HCT116 (cell line): ENCODE results near the gene PLCL2. TPM values are rescaled to one million over a fixed set of nuclear protein-coding genes. Genes with fewer than 3 reads are reported as not detected.

Experiments used
- ATAC-seq: fragments of 200-7000 bp; cut with Tn5 transposase; 2 replicates; pipeline ENCODE4 v1.9.1; 2020; ENCODE audit warnings: mild to moderate bottlenecking, moderate library complexity
- BruUV-seq: library from RNA; stranded (reverse); fragments of 400-500 nt; replicated peaks from 2 replicates; lab custom pipeline; 2021; lab: Mats Ljungman, UMichigan
- CTCF ChIA-PET: fragments of 300-600 bp; sonication (Branson Sonifier 250); formaldehyde crosslinking; loops from one replicate; lab custom pipeline; 2021; ENCODE audit warnings: antibody characterized with exemption; lab: Charles Lee
- POLR2A ChIA-PET: fragments of 300-600, 350-600 bp; sonication (Branson Sonifier 250); formaldehyde crosslinking; loops from one replicate; lab custom pipeline; 2021; ENCODE audit warnings: antibody characterized with exemption; lab: Charles Lee
- RAD21 ChIA-PET, 2 experiments: fragments of 300-600 bp; sonication (Branson Sonifier 250); formaldehyde crosslinking; loops; one replicate each; lab custom pipeline; 2023; ENCODE audit warnings: low total read pairs in 2 of 2; ENCODE audit not compliant: uncharacterized antibody in 2 of 2, unreplicated experiment in 2 of 2, low non-redundant PET in 1 of 2; lab: Charles Lee
- DNase-seq: peaks from one replicate; pipeline ENCODE4 v3.0.0-alpha.2; 2010; ENCODE audit warnings: low read depth, low spot score
- H2AFZ ChIP-seq: fragments of 200-600 bp; shearing (Covaris generic), sonication (generic); 2 replicates; pipeline ENCODE4 v1.6.1; 2017; ENCODE audit warnings: low read depth, mixed run types, mixed read lengths, antibody characterized with exemption, low read length; ENCODE audit not compliant: poor library complexity, severe bottlenecking
- H3K27ac ChIP-seq: 2 replicates; pipeline ENCODE4 v1.5.1; 2012; ENCODE audit warnings: low read depth, low read length
- H3K27me3 ChIP-seq: fragments of 200-600 bp; sonication (generic); 2 replicates; pipeline ENCODE4 v1.6.1; 2016; ENCODE audit warnings: mixed run types, low read length, mixed read lengths; ENCODE audit not compliant: insufficient read depth
- H3K36me3 ChIP-seq, 2 experiments: fragments of 200-500 bp in 1 of 2; fragments of 200-600 bp in 1 of 2; sonication (Bioruptor generic) in 1 of 2; sonication (generic) in 1 of 2; 2 replicates each; pipeline versions ENCODE4 v1.5.1 to v1.6.1; 2014 to 2016; ENCODE audit warnings: low read length in 2 of 2, inconsistent platforms in 1 of 2, mixed read lengths in 1 of 2, mixed run types in 1 of 2; ENCODE audit not compliant: insufficient read depth in 2 of 2, control insufficient read depth in 1 of 2
- H3K4me1 ChIP-seq, 2 experiments: fragments of 200-600 bp in 1 of 2; sonication (generic) in 1 of 2; 2 replicates each; pipeline versions ENCODE4 v1.5.1 to v1.6.1; 2012 to 2017; ENCODE audit warnings: low read length in 2 of 2, inconsistent platforms in 1 of 2, mild to moderate bottlenecking in 1 of 2, mixed read lengths in 1 of 2, mixed run types in 1 of 2, moderate library complexity in 1 of 2; ENCODE audit not compliant: insufficient read depth in 2 of 2, control insufficient read depth in 1 of 2
- H3K4me2 ChIP-seq: fragments of 200-600 bp; sonication (generic); 2 replicates; pipeline ENCODE4 v1.6.1; 2017; ENCODE audit warnings: mixed run types, low read length, mixed read lengths
- H3K4me3 ChIP-seq, 2 experiments: fragments of 200-600 bp in 1 of 2; sonication (generic) in 1 of 2; replicated peaks in 1 of 2; 2 replicates each; pipeline ENCODE4 v1.5.1; 2011 to 2016; ENCODE audit warnings: low read length in 2 of 2, control low read depth in 1 of 2, low read depth in 1 of 2, mild to moderate bottlenecking in 1 of 2, mixed read lengths in 1 of 2, mixed run types in 1 of 2
- H3K79me2 ChIP-seq: fragments of 200-600 bp; sonication (generic); 2 replicates; pipeline ENCODE4 v1.6.1; 2017; ENCODE audit warnings: mild to moderate bottlenecking, mixed run types, low read length, moderate library complexity, mixed read lengths; ENCODE audit not compliant: insufficient read depth
- H3K9ac ChIP-seq: fragments of 200-600 bp; sonication (generic); 2 replicates; pipeline ENCODE4 v1.6.1; 2016; ENCODE audit warnings: low read length, mixed read lengths
- H3K9me2 ChIP-seq: fragments of 200-600 bp; sonication (generic), shearing (Covaris generic); 2 replicates; pipeline ENCODE4 v1.6.1; 2017; ENCODE audit warnings: mixed run types, mild to moderate bottlenecking, moderate library complexity; ENCODE audit not compliant: insufficient read depth
- H3K9me3 ChIP-seq, 2 experiments: fragments of 200-500 bp in 1 of 2; fragments of 200-600 bp in 1 of 2; sonication (Bioruptor generic) in 1 of 2; sonication (generic) in 1 of 2; 2 replicates each; pipeline ENCODE4 v1.6.1; 2014 to 2017; ENCODE audit warnings: low read length in 2 of 2, mixed read lengths in 2 of 2, inconsistent platforms in 1 of 2, low read depth in 1 of 2, mild to moderate bottlenecking in 1 of 2, mixed run types in 1 of 2, moderate library complexity in 1 of 2; ENCODE audit not compliant: control insufficient read depth in 1 of 2, insufficient read depth in 1 of 2
- H4K20me1 ChIP-seq: fragments of 200-600 bp; sonication (generic), shearing (Covaris generic); 2 replicates; pipeline ENCODE4 v1.6.1; 2017; ENCODE audit warnings: mixed run types, mild to moderate bottlenecking, moderate library complexity; ENCODE audit not compliant: insufficient read depth
- CBX3 ChIP-seq: IDR thresholded peaks from 2 replicates; pipeline ENCODE4 v1.6.1; 2012; ENCODE audit warnings: low read depth
- CEBPB ChIP-seq: IDR thresholded peaks from 2 replicates; pipeline ENCODE4 v1.6.1; 2012; ENCODE audit warnings: low read depth
- CTCF ChIP-seq, 3 experiments: fragments of 200-600 bp in 1 of 3; sonication (generic) in 1 of 3; IDR thresholded peaks in 2 of 3; conservative IDR thresholded peaks in 1 of 3; 2 replicates each; pipeline ENCODE4 v1.5.1; 2012 to 2017; ENCODE audit warnings: low read depth in 2 of 3, low read length in 2 of 3, antibody characterized with exemption in 1 of 3, borderline replicate concordance in 1 of 3, control low read depth in 1 of 3, mild to moderate bottlenecking in 1 of 3, mixed read lengths in 1 of 3, mixed run types in 1 of 3, moderate library complexity in 1 of 3; ENCODE audit not compliant: insufficient read depth in 1 of 3
- EZH2 ChIP-seq: fragments of 200-600 bp; sonication (generic); IDR thresholded peaks from 2 replicates; pipeline ENCODE4 v1.6.1; 2017; ENCODE audit warnings: antibody characterized with exemption, mixed run types
- EZH2phosphoT487 ChIP-seq: fragments of 200-600 bp; IDR thresholded peaks from 2 replicates; pipeline ENCODE4 v1.6.1; 2018; ENCODE audit warnings: antibody characterized with exemption, borderline replicate concordance
- FOSL1 ChIP-seq: IDR thresholded peaks from 2 replicates; pipeline ENCODE4 v1.6.1; 2012; ENCODE audit warnings: low read depth
- JUND ChIP-seq: IDR thresholded peaks from 2 replicates; pipeline ENCODE4 v1.6.1; 2012
- MAX ChIP-seq: IDR thresholded peaks from 2 replicates; pipeline ENCODE4 v1.6.1; 2012
- POLR2A ChIP-seq: IDR thresholded peaks from 2 replicates; pipeline ENCODE4 v1.7.0; 2011; ENCODE audit warnings: borderline replicate concordance; ENCODE audit not compliant: insufficient read depth, insufficient read length; ENCODE audit errors: extremely low read depth
- POLR2AphosphoS5 ChIP-seq: IDR thresholded peaks from 2 replicates; pipeline ENCODE4 v1.6.1; 2011; ENCODE audit warnings: mild to moderate bottlenecking, low read depth, low read length, moderate library complexity
- RAD21 ChIP-seq: IDR thresholded peaks from 2 replicates; pipeline ENCODE4 v1.6.1; 2012; ENCODE audit warnings: low read depth, mild to moderate bottlenecking
- REST ChIP-seq: IDR thresholded peaks from 2 replicates; pipeline ENCODE4 v1.6.1; 2012; ENCODE audit warnings: low read depth
- SIN3A ChIP-seq: IDR thresholded peaks from 2 replicates; pipeline ENCODE4 v1.6.1; 2012; ENCODE audit warnings: low read depth
- SP1 ChIP-seq: IDR thresholded peaks from 2 replicates; pipeline ENCODE4 v1.6.1; 2012; ENCODE audit warnings: low read depth
- SRF ChIP-seq: IDR thresholded peaks from 2 replicates; pipeline ENCODE4 v1.6.1; 2012; ENCODE audit warnings: low read depth
- TCF7L2 ChIP-seq: IDR thresholded peaks from 2 replicates; pipeline ENCODE4 v1.7.0; 2011; ENCODE audit warnings: borderline replicate concordance, inconsistent platforms; ENCODE audit not compliant: insufficient read depth, insufficient read length; ENCODE audit errors: extremely low read depth
- ZFX ChIP-seq: fragments of 450-650 bp; IDR thresholded peaks from 2 replicates; pipeline ENCODE4 v1.6.1; 2017
- ZNF274 ChIP-seq: fragments of 200-500 bp; sonication (Bioruptor generic); IDR thresholded peaks from 2 replicates; pipeline ENCODE4 v1.6.1; 2014; ENCODE audit warnings: mild to moderate bottlenecking, low read depth, low read length, inconsistent platforms
- intact Hi-C: fragments of 100-400 bp; cut with micrococcal nuclease; formaldehyde crosslinking; loops from 2 replicates; pipeline ENCODE4 v1.10.0; 2022
- total RNA-seq: library from RNA; stranded (reverse); gene quantifications from one replicate; pipeline ENCODE4 v1.2.1, GENCODE V29; 2021; ENCODE audit not compliant: unreplicated experiment
- TF ChIP-seq, protein P1 (sequence below): IDR thresholded peaks from 2 replicates; pipeline ENCODE4 v1.6.1; 2012
- TF ChIP-seq, protein P2 (sequence below): IDR thresholded peaks from 2 replicates; pipeline ENCODE4 v1.6.1; 2011; ENCODE audit warnings: mild to moderate bottlenecking, low read length, moderate library complexity; ENCODE audit not compliant: insufficient replicate concordance; ENCODE audit errors: extremely low read depth

The PLCL2 gene
- total RNA-seq, 1 experiment from 2014 or later, result 2.2 TPM

- no peaks in the 10 kb centered on the region for H4K20me1 ChIP-seq
- TF ChIP-seq FOSL1 (no peak), EZH2phosphoT487 (no peak), JUND (no peak), CEBPB (no peak), EZH2 (no peak), TCF7L2 (no peak), CTCF (IDR thresholded peaks at IDR 0.05 in 2 of 3, conservative IDR thresholded peaks at IDR 0.05 in 1 of 3; ENCODE audit: borderline replicate concordance in 1 of 3, insufficient read depth in 1 of 3, low read depth in 2 of 3, low read length in 2 of 3) (no peak), SRF (no peak), SP1 (no peak), REST (no peak), ZNF274 (no peak), POLR2A (no peak), CBX3 (no peak), POLR2AphosphoS5 (no peak), RAD21 (no peak), MAX (no peak), ZFX (no peak), SIN3A (no peak)
- TF ChIP-seq, protein P1, sequence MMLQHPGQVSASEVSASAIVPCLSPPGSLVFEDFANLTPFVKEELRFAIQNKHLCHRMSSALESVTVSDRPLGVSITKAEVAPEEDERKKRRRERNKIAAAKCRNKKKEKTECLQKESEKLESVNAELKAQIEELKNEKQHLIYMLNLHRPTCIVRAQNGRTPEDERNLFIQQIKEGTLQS, result no peak
- TF ChIP-seq, protein P2, sequence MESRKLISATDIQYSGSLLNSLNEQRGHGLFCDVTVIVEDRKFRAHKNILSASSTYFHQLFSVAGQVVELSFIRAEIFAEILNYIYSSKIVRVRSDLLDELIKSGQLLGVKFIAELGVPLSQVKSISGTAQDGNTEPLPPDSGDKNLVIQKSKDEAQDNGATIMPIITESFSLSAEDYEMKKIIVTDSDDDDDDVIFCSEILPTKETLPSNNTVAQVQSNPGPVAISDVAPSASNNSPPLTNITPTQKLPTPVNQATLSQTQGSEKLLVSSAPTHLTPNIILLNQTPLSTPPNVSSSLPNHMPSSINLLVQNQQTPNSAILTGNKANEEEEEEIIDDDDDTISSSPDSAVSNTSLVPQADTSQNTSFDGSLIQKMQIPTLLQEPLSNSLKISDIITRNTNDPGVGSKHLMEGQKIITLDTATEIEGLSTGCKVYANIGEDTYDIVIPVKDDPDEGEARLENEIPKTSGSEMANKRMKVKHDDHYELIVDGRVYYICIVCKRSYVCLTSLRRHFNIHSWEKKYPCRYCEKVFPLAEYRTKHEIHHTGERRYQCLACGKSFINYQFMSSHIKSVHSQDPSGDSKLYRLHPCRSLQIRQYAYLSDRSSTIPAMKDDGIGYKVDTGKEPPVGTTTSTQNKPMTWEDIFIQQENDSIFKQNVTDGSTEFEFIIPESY, result no peak
- TF ChIP-seq, all 23 proteins: peak for 0
- Histone ChIP-seq H3K9me2 (no peaks in the 10 kb centered on the region), H3K9me3 (no peaks in the 10 kb centered on the region), H3K4me3 (no peak overlapping the region), H3K4me2 (no peak overlapping the region), H3K27ac (no peak overlapping the region), H3K36me3 (no peaks in the 10 kb centered on the region), H3K9ac (no peak overlapping the region), H2AFZ (no peak overlapping the region), H3K79me2 (no peaks in the 10 kb centered on the region), H3K4me1 (no peaks in the 10 kb centered on the region), H3K27me3 (no peaks in the 10 kb centered on the region)
- POLR2A ChIA-PET, result no interaction called here
- DNase-seq (no peak), ATAC-seq (no peak)
- intact Hi-C loops, result no loop called here
- no TSS peak for BruUV-seq
- RAD21 ChIA-PET, result no interaction called here
- CTCF ChIA-PET, result no interaction called here
Observed at GRCh38 chr3:17055374-17056276, 170.9 kb downstream of the PLCL2 start.
